Gastrocnemius medialis (tissue), 4 donors: ENCODE measurements around the gene LIMS3.
"Not testable (repeated sequence)": the region's sequence is repeated elsewhere in the genome, so short reads cannot be mapped to it uniquely, and the experiment has no call there.

Experiments used
- POLR2A ChIP-seq, 2 donors: fragments of 450-650 bp; IDR thresholded peaks; one replicate each; pipeline ENCODE4 v1.6.1; 2017; ENCODE audit warnings: antibody characterized with exemption in 2 of 2, mild to moderate bottlenecking in 2 of 2, moderate library complexity in 2 of 2
- TF ChIP-seq, protein P1 (sequence below), 5 experiments: fragments of 450-650 bp in 3 of 5; fragments of 200-600 bp in 2 of 5; sonication (generic) in 2 of 5; IDR thresholded peaks in 4 of 5; conservative IDR thresholded peaks in 1 of 5; 1 replicate in 4 of 5; 2 replicates in 1 of 5; pipeline ENCODE4 v1.5.1; 2016 to 2019; ENCODE audit warnings: antibody characterized with exemption in 5 of 5, mild to moderate bottlenecking in 3 of 5, moderate library complexity in 3 of 5

GRCh38 chr2:109898462-109899336, at the start of gene LIMS3:
- TF ChIP-seq, protein P1, sequence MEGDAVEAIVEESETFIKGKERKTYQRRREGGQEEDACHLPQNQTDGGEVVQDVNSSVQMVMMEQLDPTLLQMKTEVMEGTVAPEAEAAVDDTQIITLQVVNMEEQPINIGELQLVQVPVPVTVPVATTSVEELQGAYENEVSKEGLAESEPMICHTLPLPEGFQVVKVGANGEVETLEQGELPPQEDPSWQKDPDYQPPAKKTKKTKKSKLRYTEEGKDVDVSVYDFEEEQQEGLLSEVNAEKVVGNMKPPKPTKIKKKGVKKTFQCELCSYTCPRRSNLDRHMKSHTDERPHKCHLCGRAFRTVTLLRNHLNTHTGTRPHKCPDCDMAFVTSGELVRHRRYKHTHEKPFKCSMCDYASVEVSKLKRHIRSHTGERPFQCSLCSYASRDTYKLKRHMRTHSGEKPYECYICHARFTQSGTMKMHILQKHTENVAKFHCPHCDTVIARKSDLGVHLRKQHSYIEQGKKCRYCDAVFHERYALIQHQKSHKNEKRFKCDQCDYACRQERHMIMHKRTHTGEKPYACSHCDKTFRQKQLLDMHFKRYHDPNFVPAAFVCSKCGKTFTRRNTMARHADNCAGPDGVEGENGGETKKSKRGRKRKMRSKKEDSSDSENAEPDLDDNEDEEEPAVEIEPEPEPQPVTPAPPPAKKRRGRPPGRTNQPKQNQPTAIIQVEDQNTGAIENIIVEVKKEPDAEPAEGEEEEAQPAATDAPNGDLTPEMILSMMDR (IDR thresholded peaks at IDR 0.05 in 4 of 5, conservative IDR thresholded peaks at IDR 0.05 in 1 of 5), result not testable (repeated sequence)
- TF ChIP-seq POLR2A (IDR thresholded peaks at IDR 0.05), result not testable (repeated sequence)
